GM23338 (cell line): ENCODE measurements around the gene GPC5. TPM values are rescaled to one million over a fixed set of nuclear protein-coding genes. Genes with fewer than 3 reads are reported as not detected.

Experiments used
- ATAC-seq: fragments of 200-7000 bp; cut with Tn5 transposase; 3 replicates; pipeline ENCODE4 v1.9.1; 2020
- DNase-seq: peaks from one replicate; pipeline ENCODE4 v3.0.0-alpha.2; 2015; ENCODE audit warnings: low spot score
- H2AFZ ChIP-seq: fragments of 200-600 bp; sonication (generic); 2 replicates; pipeline ENCODE4 v1.8.0; 2016; ENCODE audit warnings: antibody characterized with exemption, mild to moderate bottlenecking, moderate library complexity
- H3F3A ChIP-seq: fragments of 200-600 bp; sonication (generic); replicated peaks from 2 replicates; pipeline ENCODE4 v1.8.0; 2017; ENCODE audit warnings: antibody characterized with exemption, mixed run types, low read depth
- H3K27ac ChIP-seq: fragments of 200-600 bp; sonication (generic); 2 replicates; pipeline ENCODE4 v1.6.1; 2016; ENCODE audit warnings: low read depth
- H3K27me3 ChIP-seq: fragments of 200-600 bp; sonication (generic); 2 replicates; pipeline ENCODE4 v1.8.0; 2016; ENCODE audit warnings: mild to moderate bottlenecking, mixed run types, moderate library complexity; ENCODE audit not compliant: insufficient read depth
- H3K36me3 ChIP-seq: fragments of 200-600 bp; sonication (generic); 2 replicates; pipeline ENCODE4 v1.8.0; 2016; ENCODE audit warnings: mild to moderate bottlenecking; ENCODE audit not compliant: insufficient read depth
- H3K4me1 ChIP-seq: fragments of 200-600 bp; sonication (generic); 2 replicates; pipeline ENCODE4 v1.8.0; 2016; ENCODE audit warnings: mild to moderate bottlenecking, moderate library complexity; ENCODE audit not compliant: insufficient read depth
- H3K4me2 ChIP-seq: fragments of 200-600 bp; sonication (generic); 2 replicates; pipeline ENCODE4 v1.7.1; 2017; ENCODE audit warnings: mixed run types
- H3K4me3 ChIP-seq: fragments of 200-600 bp; sonication (generic); 2 replicates; pipeline ENCODE4 v1.6.1; 2016; ENCODE audit warnings: mixed run types
- H3K79me2 ChIP-seq: fragments of 200-600 bp; sonication (generic); replicated peaks from 2 replicates; pipeline ENCODE4 v1.8.0; 2017; ENCODE audit warnings: mild to moderate bottlenecking; ENCODE audit not compliant: insufficient read depth
- H3K9me2 ChIP-seq: fragments of 200-600 bp; sonication (generic); 2 replicates; pipeline ENCODE4 v1.8.0; 2017; ENCODE audit not compliant: insufficient read depth
- H4K20me1 ChIP-seq: fragments of 200-600 bp; sonication (generic); replicated peaks from 2 replicates; pipeline ENCODE4 v1.8.0; 2017; ENCODE audit warnings: mild to moderate bottlenecking; ENCODE audit not compliant: insufficient read depth
- H3K27ac Mint-ChIP-seq: 2 replicates; pipeline ENCODE4 v1.8.0; 2020; ENCODE audit warnings: inconsistent platforms, mild to moderate bottlenecking, moderate library complexity, mixed read lengths
- H3K27me3 Mint-ChIP-seq: 3 replicates; pipeline ENCODE4 v1.8.0; 2022; ENCODE audit warnings: low read depth, mild to moderate bottlenecking, moderate library complexity, mixed read lengths, inconsistent platforms; ENCODE audit not compliant: insufficient read depth, poor library complexity
- H3K36me3 Mint-ChIP-seq: 3 replicates; pipeline ENCODE4 v1.8.0; 2021; ENCODE audit warnings: low read depth, mild to moderate bottlenecking, inconsistent platforms, moderate library complexity, mixed read lengths
- H3K4me1 Mint-ChIP-seq: 3 replicates; pipeline ENCODE4 v1.8.0; 2020; ENCODE audit warnings: mild to moderate bottlenecking, inconsistent platforms, mixed read lengths
- H3K4me3 Mint-ChIP-seq: 3 replicates; pipeline ENCODE4 v1.8.0; 2021; ENCODE audit warnings: moderate library complexity, mild to moderate bottlenecking, inconsistent platforms, mixed read lengths
- H3K9me3 Mint-ChIP-seq: 3 replicates; pipeline ENCODE4 v1.8.0; 2020; ENCODE audit warnings: moderate library complexity, mild to moderate bottlenecking, inconsistent platforms, mixed read lengths
- CTCF ChIP-seq, 2 experiments: fragments of 200-600 bp in 1 of 2; sonication (generic) in 1 of 2; conservative IDR thresholded peaks; 2 replicates each; pipeline versions ENCODE4 v1.5.1 to v1.6.1; 2016 to 2017; ENCODE audit warnings: antibody characterized with exemption in 2 of 2, low read depth in 2 of 2, mild to moderate bottlenecking in 2 of 2, moderate library complexity in 1 of 2
- ETS1 ChIP-seq: IDR thresholded peaks from 2 replicates; pipeline ENCODE4 v1.6.1; 2016; ENCODE audit warnings: antibody characterized with exemption
- EZH2phosphoT487 ChIP-seq: fragments of 200-600 bp; sonication (generic); IDR thresholded peaks from one replicate; pipeline ENCODE4 v1.8.1; 2018; ENCODE audit warnings: antibody characterized with exemption; ENCODE audit not compliant: unreplicated experiment
- JUNB ChIP-seq: IDR thresholded peaks from one replicate; pipeline ENCODE4 v1.6.1; 2016; ENCODE audit warnings: antibody characterized with exemption; ENCODE audit not compliant: unreplicated experiment
- NANOG ChIP-seq: IDR thresholded peaks from 2 replicates; pipeline ENCODE4 v1.6.1; 2016; ENCODE audit warnings: antibody characterized with exemption, borderline replicate concordance
- REST ChIP-seq: IDR thresholded peaks from one replicate; pipeline ENCODE4 v1.6.1; 2018; ENCODE audit warnings: antibody characterized with exemption; ENCODE audit not compliant: unreplicated experiment
- ZNF114 ChIP-seq: fragments of 250-450 bp; sonication (Bioruptor Pico); IDR thresholded peaks from 2 replicates; pipeline ENCODE4 v1.5.0; 2020; ENCODE audit warnings: mild to moderate bottlenecking, moderate library complexity
- ZNF331 ChIP-seq: fragments of 250-450 bp; sonication (Bioruptor Pico); IDR thresholded peaks from 2 replicates; pipeline ENCODE4 v1.5.0; 2020; ENCODE audit warnings: low read depth, mild to moderate bottlenecking, moderate library complexity
- ZNF462 ChIP-seq: fragments of 250-450 bp; sonication (Bioruptor Pico); IDR thresholded peaks from 2 replicates; pipeline ENCODE4 v1.5.0; 2020; ENCODE audit warnings: mild to moderate bottlenecking, moderate library complexity
- polyA plus RNA-seq: library from polyadenylated mRNA; unstranded; fragments of >200 nt; fragmentation: Nextera tagmentation; extraction: Ambion mirVana; gene quantifications from 2 replicates; pipeline ENCODE4 v1.2.1, GENCODE V29; 2016
- total RNA-seq: library from RNA; depleted of rRNA; stranded (reverse); fragments of >200 nt; shearing (Covaris generic); gene quantifications from 2 replicates; pipeline ENCODE4 v1.2.3, GENCODE V29; 2014

Gene GPC5
- total and polyA plus RNA-seq, 2 experiments from 2014 or later = 0.95 to 1.1 TPM

- TF ChIP-seq REST = no peak
Observed at GRCh38 chr13:92622905-92623304, 1224.5 kb downstream of the GPC5 start (continued).

- Histone ChIP-seq H3K27me3 (no peaks in the 10 kb centered on the region), H3F3A (no peaks in the 10 kb centered on the region), H3K79me2 (no peaks in the 10 kb centered on the region), H3K4me3 (no peak overlapping the region), H2AFZ (no peak overlapping the region), H3K36me3 (no peaks in the 10 kb centered on the region), H3K4me2 (no peak overlapping the region), H3K9me2 (no peaks in the 10 kb centered on the region), H4K20me1 (no peaks in the 10 kb centered on the region), H3K27ac (no peak overlapping the region), H3K4me1 (no peaks in the 10 kb centered on the region)
- no peaks in the 10 kb centered on the region for H3K36me3 Mint-ChIP-seq
- no peak for DNase-seq
- no peaks in the 10 kb centered on the region for H3K4me1 Mint-ChIP-seq
- no peak for ATAC-seq
- H3K9me3 Mint-ChIP-seq = no peaks in the 10 kb centered on the region
- H3K27ac Mint-ChIP-seq = no peak overlapping the region
- no peaks in the 10 kb centered on the region for H3K27me3 Mint-ChIP-seq
- no peak overlapping the region for H3K4me3 Mint-ChIP-seq
- TF ChIP-seq ZNF331 (CRISPR knock-in tag) = no peak
- no peak for TF ChIP-seq CTCF (conservative IDR thresholded peaks at IDR 0.05; ENCODE audit: low read depth in 2 of 2)
- TF ChIP-seq ZNF462 (CRISPR knock-in tag) = no peak
- TF ChIP-seq EZH2phosphoT487 = no peak
- no peak for TF ChIP-seq REST
- no peak for TF ChIP-seq ZNF114
- TF ChIP-seq JUNB = no peak
- no peak for TF ChIP-seq ETS1
- TF ChIP-seq NANOG = no peak
Observed at GRCh38 chr13:92626274-92626673, 1227.9 kb downstream of the GPC5 start.
